Neural cell (in vitro differentiated cells): ENCODE results near the gene DGKQ. TPM values are rescaled to one million over a fixed set of nuclear protein-coding genes. Genes with fewer than 3 reads are reported as not detected.
A peak's percentile ranks its signal among the peaks of the same experiment; 100 is the strongest.

Experiments used
- H2AFZ ChIP-seq: fragments of 200-600, 300-800 bp; sonication (generic), shearing (Covaris generic); 2 replicates; pipeline ENCODE4 v1.6.0; 2014; ENCODE audit warnings: low read depth, mild to moderate bottlenecking, antibody characterized with exemption, low read length, moderate library complexity
- H3F3A ChIP-seq: fragments of 200-600 bp; shearing (Covaris generic); 2 replicates; pipeline ENCODE4 v1.6.1; 2016; ENCODE audit warnings: mild to moderate bottlenecking, moderate library complexity, mixed read lengths, antibody characterized with exemption, low read length; ENCODE audit not compliant: insufficient read depth, poor library complexity, severe bottlenecking
- H3K27ac ChIP-seq: fragments of 200-600, 300-800 bp; sonication (generic), shearing (Covaris generic); 2 replicates; pipeline ENCODE4 v1.5.1; 2014; ENCODE audit warnings: mild to moderate bottlenecking, low read length, moderate library complexity
- H3K27me3 ChIP-seq: fragments of 300-800, 200-600 bp; sonication (generic), shearing (Covaris generic); 2 replicates; pipeline ENCODE4 v1.6.0; 2014; ENCODE audit warnings: mild to moderate bottlenecking, low read depth, low read length, moderate library complexity; ENCODE audit not compliant: insufficient read depth
- H3K36me3 ChIP-seq: fragments of 300-800, 200-600 bp; sonication (generic), shearing (Covaris generic); 2 replicates; pipeline ENCODE4 v1.5.1; 2014; ENCODE audit warnings: mild to moderate bottlenecking, antibody characterized with exemption, low read length, moderate library complexity; ENCODE audit not compliant: insufficient read depth
- H3K4me2 ChIP-seq: fragments of 300-800, 200-600 bp; sonication (generic), shearing (Covaris generic); 2 replicates; pipeline ENCODE4 v1.6.0; 2014; ENCODE audit warnings: mild to moderate bottlenecking, low read length
- H3K4me3 ChIP-seq: fragments of 300-800, 200-600 bp; sonication (generic), shearing (Covaris generic); 2 replicates; pipeline ENCODE4 v1.5.1; 2014; ENCODE audit warnings: mild to moderate bottlenecking, low read length, moderate library complexity
- H3K79me2 ChIP-seq: fragments of 200-600 bp; shearing (Covaris generic); replicated peaks from 2 replicates; pipeline ENCODE4 v1.6.0; 2014; ENCODE audit warnings: mild to moderate bottlenecking, low read length, moderate library complexity; ENCODE audit not compliant: insufficient read depth
- H3K9ac ChIP-seq: fragments of 300-800, 200-600 bp; sonication (generic), shearing (Covaris generic); 2 replicates; pipeline ENCODE4 v1.6.1; 2016; ENCODE audit warnings: mild to moderate bottlenecking, low read length, mixed read lengths
- H3K9me2 ChIP-seq: fragments of 200-600 bp; shearing (Covaris generic); 2 replicates; pipeline ENCODE4 v1.6.1; 2016; ENCODE audit warnings: mild to moderate bottlenecking, low read length, mixed read lengths; ENCODE audit not compliant: insufficient read depth
- H3K9me3 ChIP-seq: fragments of 200-600, 300-800 bp; sonication (generic), shearing (Covaris generic); 2 replicates; pipeline ENCODE4 v1.6.1; 2016; ENCODE audit warnings: mild to moderate bottlenecking, mixed run types, low read length, moderate library complexity, mixed read lengths
- H4K20me1 ChIP-seq: fragments of 200-600 bp; shearing (Covaris generic); 2 replicates; pipeline ENCODE4 v1.6.1; 2016; ENCODE audit warnings: mild to moderate bottlenecking, mixed run types; ENCODE audit not compliant: insufficient read depth
- CTCF ChIP-seq: fragments of 450-650 bp; IDR thresholded peaks from 2 replicates; pipeline ENCODE4 v1.5.1; 2014; ENCODE audit warnings: antibody characterized with exemption, mild to moderate bottlenecking, moderate library complexity; ENCODE audit not compliant: poor library complexity, severe bottlenecking
- EP300 ChIP-seq: fragments of 450-650 bp; conservative IDR thresholded peaks from 2 replicates; pipeline ENCODE4 v1.6.1; 2014; ENCODE audit warnings: antibody characterized with exemption, mild to moderate bottlenecking, moderate library complexity; ENCODE audit not compliant: poor library complexity, severe bottlenecking
- EZH2 ChIP-seq: fragments of 200-600, 300-800 bp; shearing (Covaris generic), sonication (generic); IDR thresholded peaks from 2 replicates; pipeline ENCODE4 v1.6.1; 2014; ENCODE audit warnings: antibody characterized with exemption, low read length, borderline replicate concordance, mild to moderate bottlenecking; ENCODE audit not compliant: insufficient read depth, poor library complexity, severe bottlenecking
- MXI1 ChIP-seq: fragments of 450-650 bp; conservative IDR thresholded peaks from 2 replicates; pipeline ENCODE4 v1.6.1; 2014; ENCODE audit warnings: antibody characterized with exemption, mild to moderate bottlenecking; ENCODE audit not compliant: poor library complexity, severe bottlenecking
- POLR2AphosphoS5 ChIP-seq: IDR thresholded peaks from 2 replicates; pipeline ENCODE4 v1.6.1; 2012
- RAD21 ChIP-seq: fragments of 450-650 bp; conservative IDR thresholded peaks from 2 replicates; pipeline ENCODE4 v1.6.1; 2014; ENCODE audit warnings: antibody characterized with exemption, mild to moderate bottlenecking, moderate library complexity
- REST ChIP-seq: IDR thresholded peaks from 2 replicates; pipeline ENCODE4 v1.6.1; 2012; ENCODE audit warnings: borderline replicate concordance
- SMC3 ChIP-seq: fragments of 450-650 bp; conservative IDR thresholded peaks from 2 replicates; pipeline ENCODE4 v1.6.1; 2014; ENCODE audit warnings: antibody characterized with exemption, mild to moderate bottlenecking, moderate library complexity; ENCODE audit not compliant: poor library complexity
- TAF1 ChIP-seq: IDR thresholded peaks from 2 replicates; pipeline ENCODE4 v1.6.1; 2012; ENCODE audit warnings: low read depth
- polyA plus RNA-seq: library from polyadenylated mRNA; depleted of rRNA; stranded (reverse); fragments of >200 nt; gene quantifications from 2 replicates; pipeline ENCODE4 v1.2.3, GENCODE V29; 2014

Gene DGKQ
- polyA plus RNA-seq, 1 donor from 2014 or later, result 32.4 TPM

GRCh38 chr4:1012034-1012739, 38.8 kb upstream of the DGKQ start:
- Histone ChIP-seq H3K9me3 (no peaks in the 10 kb centered on the region), H3K79me2 (no peaks in the 10 kb centered on the region), H3K4me3 (no peak overlapping the region), H3K9me2 (no peaks in the 10 kb centered on the region), H3K36me3 (no peaks in the 10 kb centered on the region), H3K4me2 (no peak overlapping the region), H3K27ac (no peak overlapping the region), H4K20me1 (no peaks in the 10 kb centered on the region), H3K27me3 (peaks cover 32% of the 10 kb centered on the region), H3K9ac (no peak overlapping the region), H2AFZ (no peak overlapping the region), H3F3A (no peaks in the 10 kb centered on the region)
- TF ChIP-seq EZH2 (peak; percentile 39), EP300 (no peak)

- H3K9ac ChIP-seq, result no peak overlapping the region
- H3K4me2 ChIP-seq, result no peak overlapping the region
- H3K27ac ChIP-seq, result no peak overlapping the region
- H3K27me3 ChIP-seq, result peaks cover 37% of the 10 kb centered on the region
- no peaks in the 10 kb centered on the region for H3K9me3 ChIP-seq
- TF ChIP-seq CTCF (no peak), SMC3 (no peak), EP300 (no peak), TAF1 (no peak), RAD21 (no peak), EZH2 (no peak), REST (no peak), MXI1 (no peak), POLR2AphosphoS5 (no peak)
- no peaks in the 10 kb centered on the region for H3F3A ChIP-seq
- H3K79me2 ChIP-seq, result no peaks in the 10 kb centered on the region
- H3K4me3 ChIP-seq, result no peak overlapping the region
- H2AFZ ChIP-seq, result no peak overlapping the region
- no peaks in the 10 kb centered on the region for H3K9me2 ChIP-seq
- H4K20me1 ChIP-seq, result no peaks in the 10 kb centered on the region
- H3K36me3 ChIP-seq, result no peaks in the 10 kb centered on the region
Measured at GRCh38 chr4:1011666-1012033, 38.3 kb upstream of the DGKQ start.
